HG03571 (cell line): ENCODE results near the gene SIRT2.
"Not testable (repeated sequence)": the region's sequence is repeated elsewhere in the genome, so short reads cannot be mapped to it uniquely, and the experiment has no call there.

ENCODE experiments used
- ATAC-seq: cut with Tn5 transposase; IDR thresholded peaks from one replicate; pipeline ENCODE4 v1.9.1; 2021; ENCODE audit not compliant: unreplicated experiment

SIRT2 gene

DNA sequence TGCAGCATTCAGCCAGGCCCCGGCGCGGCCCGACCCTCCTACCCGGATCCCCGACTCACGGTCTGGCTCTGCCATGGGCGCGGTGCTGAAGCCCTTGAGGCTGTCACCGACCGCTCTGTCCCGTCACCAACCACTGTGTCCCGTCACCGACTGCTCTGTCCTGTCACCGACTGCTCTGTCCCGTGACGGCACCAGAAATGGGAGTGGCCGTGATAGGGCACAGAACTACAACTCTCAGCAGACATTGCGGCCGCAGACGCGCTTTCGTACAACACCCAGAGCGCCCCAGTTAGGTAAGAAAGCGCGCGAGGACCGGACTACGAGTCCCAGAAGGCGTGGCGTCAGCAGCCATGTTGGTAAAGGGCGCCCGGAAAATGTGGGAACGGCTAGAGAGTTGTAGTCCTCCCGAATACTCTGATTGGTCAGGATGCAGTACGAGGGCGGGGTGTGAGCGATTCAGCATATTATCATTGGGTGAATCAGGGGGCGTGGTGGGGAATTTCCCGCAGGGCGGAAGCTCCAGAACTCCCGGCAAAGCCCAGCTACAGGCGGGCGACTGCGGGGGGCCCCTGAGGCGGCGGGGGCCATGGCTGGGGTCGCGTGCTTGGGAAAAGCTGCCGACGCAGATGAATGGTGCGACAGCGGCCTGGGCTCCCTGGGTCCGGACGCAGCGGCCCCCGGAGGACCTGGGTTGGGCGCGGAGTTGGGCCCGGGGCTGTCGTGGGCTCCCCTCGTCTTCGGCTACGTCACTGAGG, at the start of gene SIRT2, which contains the start of gene NFKBIB:
Gene SIRT2, minus strand, starts transcription at position 172 of the 755 bp plus-strand sequence. Its CDS starts 97 bp downstream, at position 75.
Gene NFKBIB, plus strand, starts transcription at position 523 of the 755 bp plus-strand sequence. Its CDS starts 64 bp downstream, at position 587.
- peak; percentile 86 for ATAC-seq

GRCh38 chr19:38946229-38947010, 47.0 kb upstream of the SIRT2 start:
- no peak for ATAC-seq

DNA sequence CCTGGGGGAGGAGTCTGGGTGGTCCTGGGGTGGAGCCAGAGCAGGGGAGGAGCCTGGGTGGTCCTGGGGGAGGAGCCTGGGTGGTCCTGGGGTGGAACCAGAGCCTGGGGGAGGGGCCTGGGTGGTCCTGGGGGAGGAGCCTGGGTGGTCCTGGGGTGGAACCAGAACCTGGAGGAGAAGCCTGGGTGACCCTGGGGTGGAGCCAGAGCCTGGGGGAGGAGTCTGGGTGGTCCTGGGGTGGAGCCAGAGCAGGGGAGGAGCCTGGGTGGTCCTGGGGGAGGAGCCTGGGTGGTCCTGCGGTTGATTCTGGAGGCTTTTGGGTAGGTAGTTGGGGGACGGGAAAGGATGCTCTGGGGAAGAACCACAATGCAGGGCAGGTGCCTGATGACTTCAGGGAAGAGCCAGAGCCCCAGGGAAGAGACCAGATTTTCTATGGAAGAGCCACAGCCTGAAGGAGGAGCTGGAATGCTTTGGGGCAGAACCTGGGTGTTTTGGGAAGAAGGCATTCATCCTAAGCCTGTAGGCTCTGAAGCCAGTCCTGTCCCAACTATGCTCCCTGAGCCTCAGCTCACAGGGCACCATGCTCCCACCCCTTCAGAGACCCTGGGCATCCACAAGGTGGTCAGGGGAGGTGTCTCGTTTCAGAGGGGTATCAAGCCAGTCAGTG, 46.3 kb upstream of the SIRT2 start:
- ATAC-seq = no peak

- no peak for ATAC-seq
These were observed 45.6 kb upstream of the SIRT2 start for GRCh38 chr19:38944981-38945506.

DNA sequence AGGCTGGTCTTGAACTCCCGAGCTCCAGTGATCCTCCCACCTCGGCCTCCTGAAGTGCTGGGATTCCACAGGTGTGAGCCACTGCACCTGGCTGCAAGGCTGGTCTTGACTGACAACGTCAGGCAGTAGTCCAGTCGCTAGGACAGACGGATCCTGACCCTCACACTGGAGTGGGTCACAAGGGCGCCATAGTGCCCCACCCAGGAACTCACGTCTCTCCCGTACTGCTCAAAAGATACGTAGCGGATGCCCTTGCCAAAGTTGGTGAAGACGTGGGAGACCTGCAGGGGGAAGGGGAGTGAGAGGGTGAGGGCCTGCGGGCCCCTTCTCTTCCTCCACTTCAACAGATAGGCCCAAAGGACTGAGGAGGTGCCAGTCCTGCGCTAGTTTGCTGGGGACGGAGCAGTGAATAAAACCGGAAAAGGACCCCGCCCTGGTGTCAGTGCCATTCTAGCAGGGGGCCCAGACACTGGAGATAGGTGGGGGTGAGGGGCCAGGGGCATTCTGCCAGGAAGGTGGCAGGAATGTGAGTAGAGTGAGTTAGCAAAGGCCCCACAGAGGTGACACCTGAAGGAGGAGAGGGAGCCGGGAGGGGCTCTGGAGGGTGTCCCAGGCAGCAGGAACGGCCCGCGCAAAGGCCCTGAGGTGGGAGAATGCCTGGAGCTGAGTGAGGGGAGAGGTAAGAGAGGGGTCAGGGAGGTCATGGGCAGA, 43.2 kb upstream of the SIRT2 start:
- no peak for ATAC-seq

GRCh38 chr19:38941979-38942378, 42.6 kb upstream of the SIRT2 start:
- no peak for ATAC-seq

DNA sequence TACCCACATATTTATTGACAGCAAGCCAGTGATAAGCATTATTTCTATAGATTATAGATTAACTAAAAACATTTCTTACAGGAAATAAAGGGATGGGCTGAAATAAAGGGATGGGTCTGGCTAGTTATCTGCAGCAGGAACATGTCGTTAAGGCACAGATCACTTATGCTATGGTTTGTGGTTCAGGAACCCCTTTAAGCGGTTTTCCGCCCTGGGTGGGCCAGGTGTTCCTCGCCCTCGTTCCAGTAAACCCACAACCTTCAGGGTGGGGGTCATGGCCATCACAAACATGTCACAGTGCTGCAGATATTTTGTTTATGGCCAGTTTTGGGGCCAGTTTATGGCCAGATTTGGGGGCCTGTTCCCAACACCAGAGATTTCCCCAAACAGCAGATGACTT, 42.0 kb upstream of the SIRT2 start:
- ATAC-seq = not testable (repeated sequence)

GRCh38 chr19:38939957-38940356, 40.5 kb upstream of the SIRT2 start:
- no peak for ATAC-seq

- no peak for ATAC-seq
These were observed 34.1 kb upstream of the SIRT2 start for GRCh38 chr19:38933544-38933943.

DNA sequence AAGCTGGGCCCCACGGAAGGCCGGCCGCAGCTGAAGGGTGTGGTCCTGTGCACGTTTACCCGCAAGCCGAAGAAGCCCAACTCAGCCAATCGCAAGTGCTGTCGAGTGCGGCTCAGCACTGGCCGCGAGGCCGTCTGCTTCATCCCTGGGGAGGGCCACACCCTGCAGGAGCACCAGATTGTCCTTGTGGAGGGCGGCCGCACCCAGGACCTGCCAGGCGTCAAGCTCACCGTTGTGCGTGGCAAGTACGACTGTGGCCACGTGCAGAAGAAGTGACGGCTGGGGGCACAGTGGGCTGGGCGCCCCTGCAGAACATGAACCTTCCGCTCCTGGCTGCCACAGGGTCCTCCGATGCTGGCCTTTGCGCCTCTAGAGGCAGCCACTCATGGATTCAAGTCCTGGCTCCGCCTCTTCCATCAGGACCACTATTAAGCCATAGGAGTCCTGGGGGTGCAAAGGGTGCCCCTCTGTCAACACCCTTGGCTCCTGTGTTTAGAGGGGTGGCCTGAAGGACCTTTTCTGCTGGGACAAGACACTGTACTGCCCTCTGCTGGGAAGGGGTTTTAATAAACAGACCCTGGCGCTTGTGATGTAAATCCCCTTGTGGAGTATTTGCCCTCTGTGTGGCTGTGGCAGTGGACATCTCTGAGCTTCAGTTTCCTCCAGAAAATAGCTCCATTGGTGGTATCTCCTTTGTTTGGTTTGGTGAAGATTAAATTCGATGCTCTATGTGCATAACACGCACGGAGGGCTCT, 33.2 kb upstream of the SIRT2 start:
- no peak for ATAC-seq

DNA sequence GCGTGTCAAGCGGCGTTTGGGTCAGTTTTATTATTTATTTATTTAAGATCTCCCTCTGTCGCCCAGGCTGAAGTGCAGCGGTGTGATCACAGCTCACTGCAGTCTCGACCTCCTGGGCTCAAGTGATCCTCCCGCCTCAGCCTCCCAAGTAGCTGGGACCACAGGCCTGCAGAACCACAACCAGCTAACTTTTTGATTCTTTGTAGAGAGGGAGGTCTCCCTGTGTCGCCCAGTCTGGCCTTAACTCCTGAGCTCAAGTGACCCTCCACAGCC, 32.0 kb upstream of the SIRT2 start:
- no peak for ATAC-seq

DNA sequence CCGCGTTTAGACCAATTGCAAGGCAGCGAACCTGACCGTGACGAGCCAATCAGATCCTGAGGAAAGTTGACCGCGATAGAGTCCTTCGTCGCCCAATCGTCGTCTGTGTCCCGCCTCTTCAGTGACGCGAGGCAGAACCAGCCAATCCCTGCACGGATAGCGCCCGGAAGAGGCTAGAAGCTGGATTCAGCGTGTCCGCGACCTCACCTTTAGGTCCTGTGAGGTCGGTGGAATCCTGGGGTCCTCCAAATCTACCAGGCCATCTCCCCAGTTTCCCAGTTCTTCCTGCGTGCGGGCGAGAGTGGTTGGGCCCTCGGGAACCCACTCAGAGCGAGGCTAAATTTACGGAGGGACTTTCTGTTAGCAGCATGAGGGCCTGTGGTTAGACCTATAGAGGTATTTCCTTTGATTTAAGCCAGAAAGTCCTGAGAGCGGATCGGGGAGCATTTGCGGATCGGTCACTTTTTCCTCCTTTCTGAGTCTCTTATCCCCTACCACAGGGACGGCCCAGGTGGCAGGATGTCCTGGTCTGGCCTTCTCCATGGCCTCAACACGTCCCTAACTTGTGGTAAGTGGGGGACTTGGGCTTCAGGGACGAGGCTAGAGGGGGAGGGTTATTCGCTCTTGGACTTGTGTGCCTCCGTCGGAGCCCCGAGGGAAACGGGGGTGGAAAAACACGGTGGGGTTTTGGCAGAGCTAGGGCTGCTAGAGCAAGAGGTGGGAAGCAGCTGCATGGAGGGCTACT, 31.5 kb upstream of the SIRT2 start, which contains the start of gene MRPS12:
Gene MRPS12, plus strand, starts transcription at position 169 of the 745 bp plus-strand sequence. Its CDS starts 351 bp downstream, at position 520.
- ATAC-seq = peak; percentile 79

GRCh38 chr19:38929929-38930775, 30.7 kb upstream of the SIRT2 start, which contains the start of gene SARS2:
TSS of gene SARS2 (minus strand) at chr19:38930763. CDS start at chr19:38930736, 27 bp downstream.
- ATAC-seq = peak; percentile 61

DNA sequence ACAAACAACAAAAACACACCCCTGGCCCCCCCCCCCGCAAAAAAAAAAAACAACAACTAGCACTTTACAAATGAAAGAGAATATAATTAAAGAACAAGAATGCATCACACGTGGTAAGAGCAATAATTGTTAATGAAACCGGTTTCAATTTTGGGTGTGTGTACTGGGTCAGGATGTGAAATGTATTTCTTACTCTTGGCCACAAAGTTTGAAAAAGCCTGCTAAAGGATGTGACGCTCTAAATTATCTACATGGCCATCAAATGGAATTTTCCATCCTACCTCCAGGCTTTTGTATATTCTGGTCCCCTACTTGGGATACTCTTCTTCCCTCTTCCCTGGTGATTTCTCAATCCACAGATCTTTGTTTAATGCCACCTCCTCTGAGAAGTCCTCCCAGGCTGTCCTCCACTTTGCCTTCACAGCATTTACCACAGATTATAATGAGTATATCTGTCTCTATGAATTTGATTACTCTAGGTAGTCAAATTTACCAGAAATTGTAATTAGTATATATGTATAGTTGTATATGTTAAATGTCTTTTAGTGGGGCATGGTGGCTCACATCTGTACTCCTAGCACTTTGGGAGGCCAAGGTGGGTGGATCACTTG, 29.1 kb upstream of the SIRT2 start:
- no peak for ATAC-seq

GRCh38 chr19:38924388-38924787, 25.0 kb upstream of the SIRT2 start:
- no peak for ATAC-seq

DNA sequence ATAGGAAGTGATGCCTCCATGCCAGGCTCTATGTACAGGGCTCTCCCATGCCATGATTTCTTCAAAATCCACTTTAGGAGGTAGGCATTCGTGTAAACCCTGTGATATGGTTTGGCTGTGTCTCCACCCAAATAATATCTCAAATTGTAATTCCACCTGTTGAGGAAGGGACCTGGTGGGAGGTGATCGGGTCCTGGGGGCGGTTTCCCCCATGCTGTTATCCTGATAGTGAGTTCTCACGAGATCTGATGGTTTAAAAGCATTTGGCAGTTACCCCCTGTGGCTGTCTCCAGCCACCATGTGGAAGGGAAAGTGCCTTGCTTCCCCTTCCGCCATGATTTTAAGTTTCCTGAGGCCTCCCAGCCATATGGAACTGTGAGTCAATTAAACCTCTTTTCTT, 23.1 kb upstream of the SIRT2 start:
- ATAC-seq = no peak

DNA sequence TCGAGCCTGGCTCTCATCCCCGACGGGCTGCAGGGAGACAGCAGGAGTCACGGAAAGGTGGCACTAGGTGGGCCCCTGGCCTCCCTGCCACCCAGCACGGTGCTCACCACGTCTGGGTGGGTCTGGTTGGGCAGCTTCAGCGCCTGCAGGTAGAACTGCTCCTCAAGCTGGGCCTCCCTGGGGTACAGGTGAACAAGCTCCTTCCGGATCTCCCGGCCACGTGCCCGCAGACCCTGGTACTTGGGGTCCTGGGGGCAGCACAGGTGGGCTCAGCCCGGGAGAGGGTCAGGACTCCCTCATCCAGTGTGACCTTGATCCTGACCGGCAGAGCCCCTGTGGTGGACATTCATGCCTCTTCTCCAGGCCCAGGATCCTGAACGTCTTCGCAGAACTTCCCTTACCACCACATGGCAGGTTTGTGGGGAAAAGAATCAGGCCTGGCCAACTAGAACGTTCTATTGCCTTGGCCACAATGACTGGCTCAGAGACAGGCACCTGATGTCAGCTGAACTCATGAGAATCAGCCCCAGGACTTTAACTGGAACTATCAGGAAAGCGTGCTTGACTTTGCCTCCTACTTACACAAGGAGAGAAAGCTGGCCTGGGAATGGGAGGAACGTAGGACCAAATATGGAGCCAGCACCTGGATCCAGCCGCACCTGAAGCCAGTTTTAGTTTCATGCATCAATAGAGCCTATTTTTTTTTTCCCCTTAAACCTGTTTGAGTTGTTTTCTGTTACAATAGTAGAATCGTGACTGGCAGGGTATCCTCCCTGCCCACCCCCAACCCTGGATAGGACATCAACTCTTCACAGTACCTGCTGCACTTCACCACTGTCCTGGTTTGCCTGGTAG, 22.2 kb upstream of the SIRT2 start:
- ATAC-seq = no peak
